GM19023 (cell line): ENCODE data around the gene KRT81.
"Not testable (repeated sequence)": the region's sequence is repeated elsewhere in the genome, so short reads cannot be mapped to it uniquely, and the experiment has no call there.

Experiments
- ATAC-seq: cut with Tn5 transposase; IDR thresholded peaks from one replicate; pipeline ENCODE4 v1.9.1; 2021; ENCODE audit warnings: mild to moderate bottlenecking, moderate library complexity; ENCODE audit not compliant: unreplicated experiment

The KRT81 gene

GRCh38 chr12:52300796-52301691 lies 9.7 kb upstream of the KRT81 start:
- ATAC-seq: no peak

DNA sequence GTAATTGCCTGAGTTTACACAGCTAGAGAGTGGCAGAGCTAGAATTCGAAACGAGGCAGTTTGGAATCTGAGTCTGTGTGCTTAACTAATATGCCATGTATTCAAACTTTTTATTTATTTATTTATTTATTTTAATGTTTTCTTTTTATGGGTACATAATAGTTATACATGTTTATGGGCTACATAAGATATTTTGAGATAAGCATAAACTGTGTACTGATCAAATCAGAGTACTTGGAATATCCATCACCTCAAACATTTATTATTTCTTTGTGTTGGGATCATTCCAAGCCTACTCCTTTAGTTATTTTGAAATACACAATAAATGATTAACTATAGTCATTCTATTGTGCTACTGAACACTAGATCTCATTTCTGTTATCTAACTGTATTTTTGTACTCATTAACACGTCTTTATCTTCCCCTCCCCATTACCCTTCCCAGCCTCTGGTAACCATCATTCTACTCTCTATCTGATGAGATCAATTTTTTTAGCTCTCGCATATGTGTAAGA lies 7.4 kb upstream of the KRT81 start:
- ATAC-seq: no peak

GRCh38 chr12:52296572-52297215 lies 5.4 kb upstream of the KRT81 start:
- ATAC-seq: no peak

GRCh38 chr12:52295663-52296062 lies 4.3 kb upstream of the KRT81 start:
- no peak for ATAC-seq

- no peak for ATAC-seq
Observed at GRCh38 chr12:52294803-52295202, 3.5 kb upstream of the KRT81 start.

GRCh38 chr12:52293926-52294325 lies 2.6 kb upstream of the KRT81 start:
- no peak for ATAC-seq

DNA sequence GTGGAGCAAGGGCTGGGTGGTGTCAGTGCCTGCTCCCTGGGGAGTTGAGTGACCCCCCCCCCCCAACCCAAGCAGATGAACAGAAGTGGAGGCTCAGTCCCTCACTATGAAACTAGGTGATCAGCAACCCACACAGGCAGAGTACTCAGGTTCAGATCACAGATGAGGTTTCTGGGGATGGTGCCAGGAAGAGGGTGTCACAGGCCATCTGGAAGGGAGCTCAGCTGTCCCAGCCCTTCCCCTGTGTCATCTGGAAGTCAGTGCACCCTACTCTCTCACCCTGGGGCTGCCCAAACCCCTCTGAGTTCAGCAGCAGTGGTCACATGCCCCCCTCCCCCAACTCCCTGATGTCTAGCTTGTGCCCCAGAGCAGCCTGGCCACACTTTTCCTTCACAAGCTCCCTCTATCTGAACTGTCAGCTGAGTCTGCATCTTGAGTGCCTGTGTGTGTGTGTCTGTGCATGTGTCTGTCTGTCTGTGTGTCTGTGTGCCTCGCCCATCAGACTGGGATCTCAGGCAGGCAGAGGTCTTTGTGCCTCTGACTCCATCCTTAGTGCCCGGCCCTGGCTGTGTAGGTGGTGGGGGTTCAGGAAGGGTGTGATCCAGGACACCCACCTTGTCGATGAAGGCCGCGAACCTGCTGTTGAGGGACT lies 725 bp downstream of the KRT81 start:
- ATAC-seq: not testable (repeated sequence)

DNA sequence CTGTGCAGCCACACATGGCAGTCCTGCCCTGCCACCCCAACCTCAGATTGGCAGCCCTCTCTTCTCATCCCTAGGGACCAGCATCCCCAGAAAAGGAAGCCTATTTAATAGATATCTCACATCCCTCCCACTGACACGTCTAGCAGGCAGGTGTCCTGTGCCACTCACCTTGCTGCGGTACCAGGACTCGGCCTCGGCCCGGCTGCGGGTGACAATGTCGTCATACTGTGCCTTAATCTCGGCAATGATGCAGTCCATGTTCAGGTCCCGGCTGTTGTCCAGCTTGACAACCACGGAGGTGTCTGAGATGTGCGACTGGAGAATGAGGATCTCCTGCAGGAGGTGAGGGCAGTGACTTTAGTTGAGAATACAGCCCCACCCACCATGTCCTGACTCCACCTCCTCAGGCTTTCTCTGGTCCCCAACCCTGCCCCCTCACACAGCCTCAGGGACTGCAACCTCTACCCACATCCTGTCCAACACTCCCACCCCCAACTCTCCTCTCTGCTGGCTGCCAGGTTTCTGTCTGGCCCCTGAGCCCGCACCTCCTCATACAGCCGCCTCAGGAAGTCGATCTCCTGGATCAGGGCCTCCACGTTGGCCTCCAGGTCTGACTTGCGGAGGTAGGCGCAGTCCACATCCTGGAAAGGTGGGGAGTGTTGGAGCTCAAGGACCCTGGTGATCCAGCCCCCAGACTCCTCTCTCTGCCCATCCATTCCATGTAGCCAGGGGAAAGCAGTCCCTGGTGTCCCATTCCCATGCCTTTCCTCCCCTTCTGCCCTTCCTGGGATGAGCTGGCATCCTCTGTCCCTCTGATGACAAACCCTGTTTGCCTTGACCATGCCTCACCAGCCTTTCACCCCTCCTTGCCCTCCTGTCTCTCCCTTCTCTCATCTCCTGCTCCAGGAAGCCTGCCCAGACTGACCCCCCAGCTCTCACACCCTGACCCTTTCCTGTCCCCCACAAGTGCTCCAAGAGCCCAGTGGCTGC lies 3.2 kb downstream of the KRT81 start:
- peak; percentile 73 for ATAC-seq

- ATAC-seq: not testable (repeated sequence)
Observed at GRCh38 chr12:52286857-52287785, 4.2 kb downstream of the KRT81 start.

- no peak for ATAC-seq
Observed at GRCh38 chr12:52285851-52286530, 5.3 kb downstream of the KRT81 start.

- ATAC-seq: no peak
Observed at GRCh38 chr12:52285172-52285745, 6.1 kb downstream of the KRT81 start.

GRCh38 chr12:52284562-52285171 lies 6.7 kb downstream of the KRT81 start:
- no peak for ATAC-seq

DNA sequence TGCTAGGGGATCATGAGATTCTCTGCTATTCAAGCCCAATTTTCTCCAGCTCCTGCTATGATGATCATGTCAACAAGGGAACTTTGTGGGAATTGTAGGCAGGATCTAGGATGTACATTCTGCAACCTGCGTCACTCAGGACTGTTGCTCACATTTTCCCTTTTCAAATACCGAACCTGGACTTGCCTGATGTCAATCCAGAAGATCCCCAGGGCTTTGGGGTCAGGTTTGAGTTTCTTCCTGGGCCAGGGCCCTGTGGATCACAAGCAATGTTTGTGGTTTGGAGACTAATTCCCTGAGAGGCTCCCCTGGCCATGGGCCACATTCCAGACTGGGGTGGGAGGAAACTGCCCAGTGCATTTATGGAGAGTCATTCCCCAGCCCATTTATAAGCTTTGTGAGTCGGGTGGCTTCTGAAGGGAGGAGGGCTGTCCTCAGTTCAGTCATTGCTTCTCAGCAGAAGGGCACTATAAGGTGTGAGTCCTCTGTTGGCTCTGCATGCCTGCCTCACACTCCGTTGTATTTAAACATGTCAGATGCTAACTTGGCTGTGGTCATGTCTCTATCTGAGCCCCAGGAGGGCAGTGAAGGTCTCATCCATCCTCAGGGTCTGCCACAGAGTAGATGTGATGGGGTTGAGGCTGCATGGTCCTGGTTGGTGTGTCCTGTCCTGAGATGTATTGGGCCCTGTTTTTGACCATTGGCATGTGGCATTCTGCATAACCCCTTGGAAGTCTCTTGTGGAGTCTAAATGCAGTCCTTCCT lies 10.4 kb downstream of the KRT81 start:
- no peak for ATAC-seq

DNA sequence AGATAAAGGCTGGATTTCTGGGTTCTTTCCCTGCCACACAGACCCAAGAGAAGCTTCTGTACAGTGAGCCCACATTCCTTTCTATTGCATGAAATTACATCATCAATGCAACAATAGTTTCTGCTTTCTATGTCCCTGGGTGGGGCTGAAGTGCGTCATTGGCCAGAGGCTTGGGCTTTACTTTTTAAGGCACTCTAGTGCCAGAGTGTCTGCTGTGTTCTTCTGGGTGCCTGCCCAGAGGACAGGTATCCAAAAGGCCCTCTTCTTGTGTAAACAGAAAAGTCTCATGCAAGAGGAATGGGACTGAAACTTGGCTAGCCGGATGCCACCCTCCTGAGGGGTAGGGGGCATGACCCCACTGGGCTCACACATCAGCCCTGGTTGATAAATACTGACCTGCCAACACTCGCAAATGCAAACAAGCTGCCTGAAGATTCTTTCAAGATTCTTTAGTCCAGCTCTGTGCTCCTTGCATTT lies 11.0 kb downstream of the KRT81 start:
- no peak for ATAC-seq

DNA sequence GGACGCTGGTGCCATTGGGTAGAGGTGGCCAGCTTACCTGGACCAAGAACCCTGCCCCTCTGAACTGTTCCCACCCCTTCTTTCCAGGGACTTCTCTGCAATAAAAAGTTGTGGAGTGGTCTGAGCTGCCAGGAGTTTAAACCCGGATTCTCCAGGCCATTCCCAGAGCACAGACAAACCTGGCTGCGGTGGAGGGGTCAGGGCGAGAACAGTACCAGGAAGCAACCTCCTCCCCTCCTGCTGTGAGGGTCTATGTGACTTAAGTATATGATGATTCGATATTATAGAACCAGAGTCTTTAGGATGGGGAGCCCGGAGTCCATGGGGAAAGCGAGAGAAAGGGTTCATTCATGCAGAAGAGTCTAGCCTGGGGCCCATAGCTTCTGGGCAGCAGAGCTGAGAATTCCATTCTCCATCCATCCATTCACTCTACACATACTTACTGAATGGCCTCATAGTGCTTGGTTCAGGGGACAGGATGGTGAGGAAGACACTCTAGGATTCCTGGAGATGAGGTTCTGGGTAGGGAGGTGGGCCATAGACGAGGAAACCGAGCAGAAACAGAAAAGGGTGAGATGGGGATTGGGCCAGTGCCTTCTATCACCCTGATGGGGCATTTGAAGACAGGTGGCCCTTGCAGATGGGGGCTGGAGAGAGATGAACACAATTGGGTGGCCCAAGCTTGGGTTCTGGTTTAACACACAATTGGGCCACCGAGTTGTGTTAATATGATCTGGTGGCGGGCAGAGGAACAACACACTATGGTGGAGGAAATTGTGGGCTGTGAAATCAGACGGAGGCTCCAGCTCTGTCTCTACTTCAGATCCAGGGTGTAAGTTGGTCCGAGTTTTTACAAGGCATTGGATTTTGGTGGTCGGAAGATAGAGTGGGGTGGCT lies 11.7 kb downstream of the KRT81 start:
- no peak for ATAC-seq
